Stimulated activated CD8-positive, alpha-beta memory T cell treated with anti-CD3 and anti-CD28 coated beads, Interleukin-7, amount 100 ng/mL, for 4 hours (primary cell): ENCODE data around the gene DVL3.
"Not testable (repeated sequence)": the region's sequence is repeated elsewhere in the genome, so short reads cannot be mapped to it uniquely, and the experiment has no call there.

Experiments used
- DNase-seq, 2 donors: peaks; one replicate each; pipeline ENCODE4 v3.0.0-alpha.2; 2020; ENCODE audit warnings: low read depth in 2 of 2

DVL3 gene

DNA sequence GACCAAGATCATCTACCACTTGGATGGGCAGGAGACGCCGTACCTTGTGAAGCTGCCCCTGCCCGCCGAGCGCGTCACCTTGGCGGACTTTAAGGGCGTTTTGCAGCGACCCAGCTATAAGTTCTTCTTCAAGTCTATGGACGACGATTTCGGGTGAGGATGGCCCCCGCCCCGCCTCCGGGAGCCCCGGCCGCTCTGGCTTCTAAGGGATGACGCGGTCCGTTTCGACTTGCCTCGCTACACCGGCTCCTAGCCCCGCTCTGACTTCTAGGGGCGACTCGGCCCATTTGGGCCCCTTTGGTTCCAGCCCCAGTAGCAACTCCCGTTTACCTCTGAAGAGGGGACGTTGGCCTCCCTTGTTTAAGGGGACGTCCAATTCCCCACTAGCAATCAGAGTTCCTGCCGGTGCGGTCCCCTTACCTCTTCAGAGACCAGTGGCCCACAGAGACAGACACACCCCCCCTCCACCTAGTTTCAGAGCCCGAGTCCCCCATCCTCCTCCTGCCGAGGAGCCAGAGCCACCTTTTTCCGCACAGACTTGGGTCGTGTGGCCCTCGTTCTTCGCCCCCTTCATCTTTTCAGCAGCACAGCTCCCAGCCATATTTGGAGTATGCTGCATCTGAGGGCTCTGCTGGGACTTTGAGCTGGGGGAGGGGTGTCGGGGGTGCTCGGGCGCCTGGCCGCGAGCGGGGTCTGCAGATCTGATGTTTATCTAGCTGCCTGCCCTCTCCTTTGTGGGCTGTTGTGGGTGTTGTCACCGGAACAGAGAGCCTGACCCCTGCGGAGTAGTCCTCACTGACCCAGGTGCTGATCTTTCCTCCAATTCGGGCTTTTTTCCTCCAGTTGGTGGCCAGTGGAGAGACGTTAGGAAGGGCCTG lies 706 bp downstream of the DVL3 start:
- peak in 1 of 2 donors; percentile 34 for DNase-seq

DNA sequence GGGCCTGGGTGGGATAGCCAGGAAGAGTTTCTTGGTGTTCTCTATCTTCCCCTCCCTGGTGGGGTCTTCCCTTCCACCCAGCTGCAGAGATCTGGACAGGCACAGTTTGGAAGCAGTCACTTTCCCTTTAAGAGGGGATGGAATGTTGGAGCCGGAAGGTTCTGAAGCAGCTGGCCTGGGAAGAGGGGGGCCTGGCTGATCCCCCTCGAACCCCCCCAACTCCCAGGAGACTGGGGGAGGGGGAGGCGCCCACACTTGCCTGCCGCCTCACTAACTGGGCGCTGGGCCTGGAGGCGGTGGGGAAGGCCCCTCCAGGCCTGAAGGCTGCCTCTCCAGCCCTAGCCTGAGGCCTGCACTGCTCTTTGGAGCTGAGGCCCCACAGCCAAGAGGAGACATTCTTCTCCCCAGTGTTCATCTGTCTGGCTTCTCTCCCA lies 1.4 kb downstream of the DVL3 start:
- no peak for DNase-seq

DNA sequence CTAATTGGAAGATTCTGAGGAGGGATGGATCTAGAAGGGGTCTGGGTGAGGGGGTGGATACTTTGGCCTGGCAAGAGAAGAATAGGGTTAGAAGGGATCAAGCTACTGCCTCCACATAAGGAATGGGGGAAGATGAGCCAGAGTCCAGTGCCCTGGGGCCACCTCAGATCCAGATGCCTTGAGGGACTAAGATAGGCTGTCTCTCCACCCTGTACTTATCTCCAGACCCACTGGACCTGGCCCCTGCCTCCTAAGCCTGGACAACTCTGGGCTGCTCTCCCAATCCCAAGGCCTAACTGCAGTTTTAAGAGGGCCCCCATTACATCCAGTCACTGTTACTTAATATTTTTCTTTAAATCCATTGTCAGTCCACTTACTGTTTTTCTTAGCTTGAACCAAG lies 2.0 kb downstream of the DVL3 start:
- DNase-seq: no peak

DNA sequence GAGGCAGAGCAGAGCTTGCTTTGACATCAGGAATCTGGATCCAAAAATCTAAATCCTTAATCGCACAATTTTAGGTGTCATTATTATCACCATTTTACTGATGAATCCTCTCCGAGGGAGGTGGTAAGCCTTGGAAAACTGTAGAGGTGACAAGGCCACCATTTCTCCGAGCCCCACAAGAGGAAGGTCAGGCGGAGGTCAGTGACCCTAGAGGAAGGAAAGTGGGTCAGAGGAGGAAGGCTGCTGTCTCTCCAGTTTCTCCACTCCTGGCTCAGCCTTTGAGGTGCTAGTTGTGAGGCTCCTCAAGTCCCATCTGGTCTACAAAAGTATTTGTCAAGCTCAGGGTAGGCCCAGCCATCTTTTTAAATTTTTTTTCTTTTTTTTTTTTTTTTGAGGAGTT lies 3.2 kb downstream of the DVL3 start:
- DNase-seq: no peak

DNA sequence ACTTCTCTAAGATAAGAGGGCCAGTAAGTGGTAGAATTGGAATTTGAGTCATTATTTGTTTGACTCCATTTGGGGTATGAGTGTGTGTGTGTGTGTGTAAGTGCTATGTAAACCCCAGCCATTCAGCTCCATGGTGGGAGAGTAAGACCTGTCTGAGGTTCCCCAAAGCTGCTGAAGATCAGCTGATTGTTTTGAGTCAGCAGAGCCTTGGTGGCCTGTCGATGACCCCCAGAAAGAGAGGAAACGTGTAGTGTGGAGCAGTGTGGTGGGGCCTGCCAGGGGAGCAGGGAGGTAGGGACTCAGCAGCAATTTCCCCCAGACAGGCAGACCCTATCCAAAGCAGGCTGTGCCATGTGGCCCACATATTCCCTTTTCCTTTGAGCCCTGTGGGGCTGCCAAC lies 5.3 kb downstream of the DVL3 start:
- no peak for DNase-seq

DNA sequence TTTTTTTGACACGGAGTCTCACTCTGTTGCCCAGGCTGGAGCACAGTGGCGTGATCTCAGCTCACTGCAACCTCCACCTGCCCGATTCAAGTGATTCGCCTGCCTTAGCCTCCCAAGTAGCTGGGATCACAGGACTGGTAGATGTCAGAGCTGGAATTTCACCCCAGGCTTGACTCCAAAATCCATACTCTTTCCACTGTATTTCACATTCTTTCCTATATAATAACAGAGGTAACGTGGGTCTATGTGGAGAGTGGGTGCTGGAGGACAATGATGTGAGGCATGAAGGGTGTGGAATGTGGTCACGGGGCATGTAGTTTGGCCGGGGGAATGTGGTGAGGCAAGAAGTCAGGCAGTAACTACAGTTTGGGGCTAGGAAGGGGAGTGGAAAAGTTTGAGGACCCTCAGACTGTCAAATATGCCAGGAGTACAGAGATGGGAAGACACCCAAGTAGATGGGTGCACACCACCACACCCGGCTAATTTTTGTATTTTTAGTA lies 7.4 kb downstream of the DVL3 start:
- DNase-seq: not testable (repeated sequence)

DNA sequence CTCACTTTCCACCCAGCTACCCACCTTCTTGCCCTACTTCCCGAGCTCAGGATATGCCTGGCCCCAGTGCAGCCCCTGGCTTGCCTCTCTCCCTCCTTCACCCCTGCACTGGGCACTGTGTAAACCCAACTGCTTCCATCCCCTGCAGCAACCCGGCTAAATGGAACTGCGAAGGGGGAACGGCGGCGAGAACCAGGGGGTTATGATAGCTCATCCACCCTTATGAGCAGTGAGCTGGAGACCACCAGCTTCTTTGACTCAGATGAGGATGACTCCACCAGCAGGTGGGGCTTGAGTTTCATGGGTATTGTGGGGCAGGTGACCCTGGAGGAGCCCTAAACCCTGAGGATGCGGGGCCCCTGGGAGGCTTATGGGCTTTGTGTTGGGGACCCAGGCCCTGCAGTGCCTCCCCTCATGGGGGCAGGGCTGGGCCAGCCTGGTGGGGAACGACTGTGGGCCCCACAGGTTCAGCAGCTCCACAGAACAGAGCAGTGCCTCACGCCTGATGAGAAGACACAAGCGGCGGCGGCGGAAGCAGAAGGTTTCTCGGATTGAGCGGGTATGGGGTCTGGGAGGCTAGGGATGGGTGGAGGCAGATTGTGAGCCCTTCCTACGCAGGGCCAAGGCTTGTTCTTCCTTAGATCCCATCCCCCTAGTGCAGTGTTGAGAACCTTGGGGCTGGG lies 9.6 kb downstream of the DVL3 start:
- no peak for DNase-seq

DNA sequence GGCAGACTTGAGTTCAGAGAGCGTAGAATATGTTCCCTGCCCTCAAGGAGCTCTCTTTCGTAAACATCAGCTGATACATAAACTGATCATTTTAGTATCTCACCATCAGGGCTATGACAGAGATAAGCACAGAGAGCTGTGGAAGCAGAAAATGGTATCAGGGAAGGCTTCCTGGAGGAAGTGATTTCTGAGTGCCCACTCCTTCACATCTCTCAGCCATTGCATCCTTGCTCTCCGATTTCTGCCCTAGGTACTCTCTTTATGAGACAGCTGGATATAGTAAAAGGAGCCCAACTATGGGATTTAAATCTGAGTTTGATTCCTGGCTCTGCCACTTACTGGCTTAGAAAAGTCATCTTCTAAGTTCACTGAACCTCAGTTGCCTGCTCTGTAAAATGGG lies 10.4 kb downstream of the DVL3 start:
- no peak for DNase-seq

DNA sequence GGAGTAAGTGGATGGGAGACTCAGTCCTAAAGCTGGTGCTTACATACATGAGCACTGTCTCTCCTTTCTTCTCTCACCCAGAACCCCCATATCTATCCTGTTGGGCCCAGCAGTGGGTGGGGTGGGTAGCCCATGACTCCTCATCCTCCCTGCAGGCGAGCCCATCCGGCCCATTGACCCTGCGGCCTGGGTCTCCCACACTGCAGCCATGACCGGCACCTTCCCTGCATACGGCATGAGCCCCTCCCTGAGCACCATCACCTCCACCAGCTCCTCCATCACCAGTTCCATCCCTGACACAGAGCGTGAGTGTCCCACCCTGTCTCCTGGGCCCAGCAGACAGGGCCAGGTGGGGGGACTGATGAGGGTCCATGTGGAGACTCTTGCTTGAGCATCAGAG lies 11.5 kb downstream of the DVL3 start:
- DNase-seq: no peak

DNA sequence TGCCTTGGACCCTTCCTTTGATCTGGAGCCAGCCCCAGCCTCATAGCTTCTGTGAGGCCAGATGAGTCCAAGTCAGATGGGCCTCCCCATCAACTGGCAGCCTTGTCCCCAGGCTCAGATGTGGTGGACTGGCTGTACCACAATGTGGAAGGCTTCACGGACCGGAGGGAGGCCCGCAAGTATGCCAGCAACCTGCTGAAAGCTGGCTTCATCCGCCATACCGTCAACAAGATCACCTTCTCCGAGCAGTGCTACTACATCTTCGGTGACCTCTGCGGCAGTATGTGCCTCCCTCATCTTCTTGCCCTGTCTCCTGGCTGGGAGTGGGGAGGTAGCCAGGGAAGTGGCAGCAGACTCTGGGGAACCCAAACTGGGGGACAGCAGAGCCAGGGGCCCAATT lies 12.6 kb downstream of the DVL3 start:
- DNase-seq: no peak

DNA sequence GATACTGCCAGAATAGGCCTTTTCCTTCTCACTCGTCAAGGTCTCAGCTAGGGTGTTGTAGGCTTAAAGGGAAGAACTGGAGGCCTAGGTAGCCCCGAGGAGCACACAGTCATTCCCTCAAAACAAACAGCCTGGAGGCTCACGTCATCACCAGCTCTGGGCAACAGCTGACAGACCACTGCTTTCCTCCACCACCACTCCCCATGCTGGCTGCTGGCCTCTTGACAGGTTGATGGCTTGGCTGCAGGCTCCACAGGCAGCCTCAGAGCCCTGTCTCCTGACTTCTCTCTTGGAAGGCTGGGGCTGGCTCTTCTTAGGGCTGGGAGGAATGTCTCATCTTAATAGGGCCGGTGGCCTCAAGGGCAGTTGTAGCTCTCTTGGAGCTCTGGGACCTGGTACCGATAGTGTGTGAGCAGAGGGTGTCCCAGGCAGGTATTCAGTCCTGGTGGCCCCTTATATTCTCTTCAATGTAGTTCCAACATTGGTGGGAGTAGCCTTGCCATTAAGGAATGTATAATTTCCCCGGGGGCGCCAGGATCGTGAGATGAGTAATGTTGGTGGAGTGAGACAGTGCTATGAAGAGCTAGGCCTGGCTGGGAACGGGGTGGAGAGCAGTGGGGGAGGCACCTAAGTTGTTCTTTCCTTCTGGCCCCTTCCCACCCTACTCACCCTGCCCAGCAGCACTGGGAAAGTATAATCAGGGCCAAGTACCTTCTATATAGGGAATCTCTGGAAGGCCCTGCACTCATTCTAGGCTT lies 13.4 kb downstream of the DVL3 start:
- DNase-seq: no peak

DNA sequence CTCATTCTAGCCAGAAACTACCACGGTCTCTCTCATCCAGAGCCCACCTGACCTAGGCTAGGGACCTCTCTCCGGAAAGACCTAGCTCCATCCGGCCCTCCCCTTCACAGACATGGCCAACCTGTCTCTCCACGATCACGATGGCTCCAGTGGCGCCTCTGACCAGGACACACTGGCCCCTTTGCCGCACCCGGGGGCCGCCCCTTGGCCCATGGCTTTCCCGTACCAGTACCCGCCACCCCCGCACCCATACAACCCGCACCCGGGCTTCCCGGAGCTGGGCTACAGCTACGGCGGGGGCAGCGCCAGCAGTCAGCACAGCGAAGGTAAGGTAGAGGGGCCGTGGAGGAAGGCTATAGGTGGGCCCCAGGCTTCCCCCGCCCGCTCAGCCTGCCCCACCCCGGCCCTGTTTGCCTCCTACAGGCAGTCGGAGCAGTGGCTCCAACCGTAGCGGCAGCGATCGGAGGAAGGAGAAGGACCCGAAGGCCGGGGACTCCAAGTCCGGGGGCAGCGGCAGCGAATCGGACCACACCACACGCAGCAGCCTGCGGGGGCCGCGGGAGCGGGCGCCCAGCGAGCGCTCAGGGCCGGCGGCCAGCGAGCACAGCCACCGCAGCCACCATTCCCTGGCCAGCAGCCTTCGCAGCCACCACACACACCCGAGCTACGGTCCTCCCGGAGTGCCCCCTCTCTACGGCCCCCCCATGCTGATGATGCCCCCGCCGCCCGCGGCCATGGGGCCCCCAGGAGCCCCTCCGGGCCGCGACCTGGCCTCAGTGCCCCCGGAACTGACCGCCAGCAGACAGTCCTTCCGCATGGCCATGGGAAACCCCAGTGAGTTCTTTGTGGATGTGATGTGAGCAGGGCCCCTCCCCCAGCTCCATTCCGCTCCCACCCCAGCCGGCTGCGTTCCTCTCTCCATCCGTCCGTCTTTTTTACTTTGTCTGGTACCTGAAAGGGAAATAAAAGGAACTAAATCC lies 15.0 kb downstream of the DVL3 start:
- DNase-seq: no peak

DNA sequence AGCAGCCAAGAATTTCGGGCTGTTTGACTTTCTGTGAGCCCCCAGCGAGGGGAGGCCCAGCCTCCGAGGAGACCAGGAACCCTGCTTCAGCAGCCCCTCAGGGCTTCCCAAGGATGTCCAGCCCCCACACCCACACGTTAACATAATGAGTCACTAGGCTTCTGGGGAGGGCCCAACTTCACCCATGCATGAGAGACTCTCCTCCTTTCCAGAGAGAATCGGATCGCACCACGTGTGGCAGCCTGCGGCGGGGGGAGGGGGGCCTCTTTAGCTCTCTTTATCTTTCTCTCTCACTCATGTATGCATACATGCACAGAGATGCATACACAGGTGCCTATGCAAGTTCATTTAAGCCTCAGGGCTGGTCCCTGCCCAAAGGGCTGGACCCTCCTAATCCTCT lies 16.4 kb downstream of the DVL3 start:
- DNase-seq: no peak

DNA sequence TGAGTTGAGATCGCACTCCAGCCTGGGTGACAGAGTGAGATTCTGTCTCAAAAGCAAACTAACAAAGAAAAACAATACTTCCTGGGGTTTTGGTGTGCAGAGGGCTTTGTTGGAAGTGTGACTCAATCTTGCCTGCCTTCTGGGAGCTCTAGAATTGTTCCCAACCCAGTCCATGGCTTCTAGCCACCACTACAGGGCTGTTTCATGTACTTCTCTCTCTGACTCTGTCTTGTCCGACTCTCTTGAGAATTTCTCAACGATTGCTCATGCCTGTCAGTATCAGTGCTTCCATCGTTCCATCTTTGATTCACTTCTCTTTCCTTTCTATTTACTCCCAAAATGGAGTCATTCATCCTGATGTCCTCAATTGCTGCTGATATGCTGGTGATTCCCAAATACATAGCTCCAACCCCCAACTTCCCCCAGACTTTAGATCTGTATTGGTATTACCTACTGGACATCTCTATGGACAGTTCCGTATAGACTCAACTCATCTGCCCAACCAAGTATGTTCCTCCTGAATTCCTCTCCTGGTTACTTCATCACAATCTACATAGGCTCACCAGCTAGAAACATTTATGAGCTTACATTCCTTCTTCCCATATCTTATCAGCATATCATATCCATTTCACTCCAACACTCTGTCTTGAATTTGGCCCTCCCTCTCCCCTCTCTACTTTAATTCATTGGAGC lies 17.6 kb downstream of the DVL3 start:
- no peak for DNase-seq

DNA sequence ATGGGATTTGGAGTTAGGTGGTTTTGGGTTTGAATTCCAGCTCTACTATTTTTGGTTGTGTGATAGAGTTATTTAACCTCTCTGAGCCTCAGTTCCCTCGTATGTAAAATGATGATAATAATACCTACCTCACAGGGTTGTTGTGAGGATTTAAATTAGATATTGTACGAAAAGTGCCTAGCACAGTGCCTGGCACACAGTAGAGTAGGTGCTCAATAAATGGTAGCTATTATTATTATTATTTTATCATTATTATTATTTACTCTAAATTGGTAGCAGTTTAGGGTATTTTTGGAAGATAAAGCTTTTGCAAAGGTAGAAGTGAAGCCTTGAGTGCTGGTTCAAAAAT lies 18.2 kb downstream of the DVL3 start:
- no peak for DNase-seq

DNA sequence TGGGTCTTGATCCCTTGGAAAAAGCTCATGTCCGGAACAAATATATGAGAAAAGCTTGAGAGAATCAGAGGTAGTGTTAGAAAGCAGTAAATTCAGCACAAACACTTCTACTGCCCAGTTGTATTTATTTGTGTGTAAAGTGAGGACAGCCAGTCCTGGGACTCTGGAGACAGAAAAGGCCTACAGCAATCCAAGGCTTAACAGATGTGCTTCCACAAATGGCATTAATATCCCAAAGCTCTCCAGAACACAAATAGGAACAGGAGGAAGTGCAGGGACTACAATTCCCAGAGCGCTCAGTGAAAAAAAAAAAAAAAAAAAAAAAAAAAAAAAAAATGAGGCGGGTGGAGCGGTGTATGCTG lies 19.1 kb downstream of the DVL3 start:
- no peak for DNase-seq

DNA sequence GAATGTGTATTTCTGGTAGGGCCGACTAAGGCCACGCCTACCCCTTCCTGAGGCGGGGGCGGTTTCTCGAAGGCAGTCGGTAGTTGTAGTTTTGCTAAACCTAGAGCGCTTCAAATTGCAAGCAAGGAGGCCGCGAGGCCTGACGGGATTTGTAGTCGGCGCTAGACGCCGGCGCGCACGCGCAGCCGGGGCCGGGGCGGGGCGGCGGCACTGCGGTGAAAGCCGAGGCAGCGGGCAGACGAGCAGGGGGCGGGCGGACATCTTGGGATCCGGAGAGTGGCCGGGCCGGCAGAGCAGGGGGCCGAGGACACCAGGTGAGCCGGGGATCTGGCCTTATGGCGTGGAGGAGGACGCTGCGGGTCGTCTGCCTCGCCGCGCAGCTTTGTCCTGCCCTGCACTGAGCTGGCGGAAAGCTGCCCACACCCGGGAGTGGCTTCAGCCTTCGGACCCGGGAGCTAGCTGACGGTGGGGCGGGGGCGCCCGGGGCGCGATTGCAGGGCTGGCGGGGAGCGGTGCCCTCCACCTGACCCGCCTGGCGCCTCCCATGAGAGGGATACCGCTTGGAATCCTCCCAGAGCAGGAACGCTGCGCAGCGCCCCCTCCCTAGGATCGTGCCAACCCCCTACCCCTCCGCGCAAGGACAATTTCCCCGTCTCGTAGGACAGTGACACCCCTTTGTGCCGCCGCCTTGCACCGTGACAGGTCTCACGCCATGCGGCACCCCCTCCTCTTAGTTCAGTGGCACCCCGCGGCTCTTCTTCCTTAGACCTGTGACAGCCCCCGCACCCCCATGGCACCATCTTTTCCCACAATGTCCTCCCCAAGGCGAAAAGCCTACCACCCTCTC lies 19.7 kb downstream of the DVL3 start, which contains the start of gene AP2M1:
Gene AP2M1, plus strand, starts transcription at position 210 of the 847 bp plus-strand sequence. CDS start 2,139 bp downstream, outside the sequence.
- DNase-seq: peak; percentile 97

DNA sequence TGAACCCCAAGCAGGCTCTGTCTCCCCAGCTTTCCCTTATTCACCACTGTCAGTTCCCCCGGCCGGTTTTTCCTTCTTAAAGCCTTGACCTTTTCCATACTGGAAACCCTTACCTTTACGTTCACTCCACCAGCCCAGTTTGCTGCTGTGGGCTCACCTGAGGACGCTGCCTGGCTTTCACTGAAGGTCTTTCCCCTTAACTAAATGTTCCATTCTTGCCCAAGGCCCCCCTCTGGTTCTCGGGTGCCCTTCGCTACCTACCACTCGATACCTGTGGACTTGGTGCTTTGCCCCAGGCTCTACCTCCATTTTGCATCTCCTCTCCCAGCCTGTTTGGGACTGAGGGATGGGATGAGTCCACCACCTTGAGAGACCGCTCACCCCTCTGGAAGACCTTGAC lies 20.3 kb downstream of the DVL3 start:
- no peak for DNase-seq

DNA sequence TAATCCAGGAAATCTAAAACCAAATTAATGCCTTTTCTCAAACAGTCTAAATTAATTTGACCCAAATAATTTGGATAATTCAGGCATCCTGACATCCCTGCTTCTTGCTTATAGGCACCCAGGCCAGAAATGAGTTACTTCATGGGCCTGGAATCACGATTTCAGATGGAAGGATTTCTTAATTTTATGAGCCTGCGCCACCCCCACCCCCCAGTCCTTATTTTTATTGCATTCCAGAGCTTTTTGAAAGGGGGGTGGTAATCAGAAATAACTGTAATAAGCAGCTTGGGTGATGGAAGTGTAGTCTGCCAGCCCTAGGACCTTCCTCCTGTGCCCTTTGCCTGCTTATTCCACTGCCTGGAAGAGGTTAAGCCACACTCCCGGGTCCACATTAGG lies 20.8 kb downstream of the DVL3 start:
- DNase-seq: no peak
